HG03469 (cell line): ENCODE results near the gene CDH7.

Experiments used
- ATAC-seq: cut with Tn5 transposase; IDR thresholded peaks from one replicate; pipeline ENCODE4 v1.9.1; 2021; ENCODE audit warnings: mild to moderate bottlenecking, moderate library complexity, moderate number of reproducible peaks; ENCODE audit not compliant: unreplicated experiment

Gene CDH7

GRCh38 chr18:65750389-65751154 lies at the start of gene CDH7:
CDH7 (plus strand) TSS chr18:65751012; CDS start chr18:65762843, 11,831 bp downstream.
- no peak for ATAC-seq

GRCh38 chr18:65704046-65704445 lies 46.8 kb upstream of the CDH7 start:
- no peak for ATAC-seq

- no peak for ATAC-seq
Measured at GRCh38 chr18:65706646-65707045, 44.2 kb upstream of the CDH7 start.

- ATAC-seq, result no peak
Measured at GRCh38 chr18:65711493-65711892, 39.3 kb upstream of the CDH7 start.

- ATAC-seq, result no peak
Measured at GRCh38 chr18:65721619-65722018, 29.2 kb upstream of the CDH7 start.

- no peak for ATAC-seq
Measured at GRCh38 chr18:65725251-65726050, 25.4 kb upstream of the CDH7 start.

GRCh38 chr18:65735155-65735554 lies 15.7 kb upstream of the CDH7 start:
- ATAC-seq, result no peak

- ATAC-seq, result no peak
Measured at GRCh38 chr18:65737471-65737955, 13.3 kb upstream of the CDH7 start.

- ATAC-seq, result no peak
Measured at GRCh38 chr18:65746936-65747335, 3.9 kb upstream of the CDH7 start.

GRCh38 chr18:65748321-65748720 lies 2.5 kb upstream of the CDH7 start:
- ATAC-seq, result no peak

- ATAC-seq, result no peak
Measured at GRCh38 chr18:65749841-65750240, 971 bp upstream of the CDH7 start.

GRCh38 chr18:65751155-65752085 lies 608 bp downstream of the CDH7 start:
- no peak for ATAC-seq

- ATAC-seq, result no peak
Measured at GRCh38 chr18:65752625-65753325, 2.0 kb downstream of the CDH7 start.

- no peak for ATAC-seq
Measured at GRCh38 chr18:65753520-65753919, 2.7 kb downstream of the CDH7 start.

GRCh38 chr18:65754121-65754520 lies 3.3 kb downstream of the CDH7 start:
- ATAC-seq, result no peak

GRCh38 chr18:65755616-65756015 lies 4.8 kb downstream of the CDH7 start:
- no peak for ATAC-seq

- ATAC-seq, result no peak
Measured at GRCh38 chr18:65760457-65760856, 9.6 kb downstream of the CDH7 start.

GRCh38 chr18:65761636-65762295 lies 11.0 kb downstream of the CDH7 start:
- ATAC-seq, result no peak

- ATAC-seq, result no peak
Measured at GRCh38 chr18:65762556-65762955, 11.7 kb downstream of the CDH7 start.

- ATAC-seq, result no peak
Measured at GRCh38 chr18:65767406-65767805, 16.6 kb downstream of the CDH7 start.
